ENCODE measurements around the gene CETP.
"Not testable (repeated sequence)": the region's sequence is repeated elsewhere in the genome, so short reads cannot be mapped to it uniquely, and the experiment has no call there.

The CETP gene

GRCh38 chr16:56980792-56981724, 19.3 kb downstream of the CETP start:
- no peak for DNase-seq (ENCODE audit: low read depth, low spot score)

- DNase-seq (ENCODE audit: low read depth, low spot score), result no peak
These were observed 20.1 kb downstream of the CETP start for GRCh38 chr16:56981729-56982271.

- no peak for DNase-seq (ENCODE audit: low read depth, low spot score)
These were observed 20.9 kb downstream of the CETP start for GRCh38 chr16:56982695-56983094.

GRCh38 chr16:56983211-56983751, 21.5 kb downstream of the CETP start:
- no peak for DNase-seq (ENCODE audit: low read depth, low spot score)

GRCh38 chr16:56984639-56985038, 22.9 kb downstream of the CETP start:
- no peak for DNase-seq (ENCODE audit: low read depth, low spot score)

GRCh38 chr16:56985288-56985961, 23.7 kb downstream of the CETP start:
- no peak for DNase-seq (ENCODE audit: low read depth, low spot score)

- no peak for DNase-seq (ENCODE audit: low read depth, low spot score)
These were observed 24.2 kb downstream of the CETP start for GRCh38 chr16:56985962-56986360.

GRCh38 chr16:56986361-56986760, 24.6 kb downstream of the CETP start:
- no peak for DNase-seq (ENCODE audit: low read depth, low spot score)

GRCh38 chr16:56986908-56987307, 25.2 kb downstream of the CETP start:
- DNase-seq (ENCODE audit: low read depth, low spot score), result not testable (repeated sequence)

- DNase-seq (ENCODE audit: low read depth, low spot score), result no peak
These were observed 25.9 kb downstream of the CETP start for GRCh38 chr16:56987692-56988091.

- DNase-seq (ENCODE audit: low read depth, low spot score), result no peak
These were observed 26.6 kb downstream of the CETP start for GRCh38 chr16:56988161-56988947.

GRCh38 chr16:56988948-56989945, 27.5 kb downstream of the CETP start, which contains the start of gene NLRC5:
NLRC5 (plus strand) TSS chr16:56989557; CDS start chr16:57020713, 31,156 bp downstream.
- DNase-seq (ENCODE audit: low read depth, low spot score), result peak; percentile 86

GRCh38 chr16:56989988-56990387, 28.2 kb downstream of the CETP start:
- DNase-seq (ENCODE audit: low read depth, low spot score), result no peak

GRCh38 chr16:56990407-56991286, 28.9 kb downstream of the CETP start:
- DNase-seq (ENCODE audit: low read depth, low spot score), result no peak

- DNase-seq (ENCODE audit: low read depth, low spot score), result not testable (repeated sequence)
These were observed 30.7 kb downstream of the CETP start for GRCh38 chr16:56992431-56992830.

GRCh38 chr16:56993204-56993603, 31.5 kb downstream of the CETP start:
- no peak for DNase-seq (ENCODE audit: low read depth, low spot score)

- DNase-seq (ENCODE audit: low read depth, low spot score), result no peak
These were observed 32.6 kb downstream of the CETP start for GRCh38 chr16:56994311-56994710.

GRCh38 chr16:56995136-56995805, 33.5 kb downstream of the CETP start:
- no peak for DNase-seq (ENCODE audit: low read depth, low spot score)

- DNase-seq (ENCODE audit: low read depth, low spot score), result no peak
These were observed 35.5 kb downstream of the CETP start for GRCh38 chr16:56997264-56997663.

All from activated CD4-positive, CD25-positive, alpha-beta regulatory T cell treated with anti-CD3 and anti-CD28 coated beads, Interleukin-2, amount 50 U/mL, for 16 hours (primary cell).